Left colon (tissue), 2 donors: Measurements from ENCODE around the gene FAM76A. TPM values are rescaled to one million over a fixed set of nuclear protein-coding genes. Genes with fewer than 3 reads are reported as not detected.

ENCODE experiments used
- ATAC-seq: fragments of 200-7000 bp; cut with Tn5 transposase; one replicate; pipeline ENCODE4 v1.9.1; 2020; ENCODE audit warnings: mild to moderate bottlenecking, moderate library complexity
- DNase-seq, 2 donors: peaks; one replicate each; pipeline ENCODE4 v3.0.0-alpha.2; 2020
- intact Hi-C, 2 donors: fragments of 100-400 bp; cut with DNase I in 1 of 2; cut with micrococcal nuclease in 1 of 2; formaldehyde crosslinking; loops; one replicate each; pipeline versions ENCODE4 v1.11.2 to v1.14.0; 2022; cut with DNase I, micrococcal nuclease
- total RNA-seq, 2 donors: library from RNA; stranded (reverse); fragmentation: NEBNext Ultra II Directional; extraction: Animal tissue kit (Norgen Biotek cat#: 25700); gene quantifications; one replicate each; pipeline ENCODE4 v1.2.1, GENCODE V29; 2021
- donor health status: DM: no; HTN: no; CAD: no.
- donor health status: DM: yes; HTN: yes; CAD: no.

FAM76A gene
- total RNA-seq, 2 donors from 2014 or later = 13.9 to 15.4 TPM

DNA sequence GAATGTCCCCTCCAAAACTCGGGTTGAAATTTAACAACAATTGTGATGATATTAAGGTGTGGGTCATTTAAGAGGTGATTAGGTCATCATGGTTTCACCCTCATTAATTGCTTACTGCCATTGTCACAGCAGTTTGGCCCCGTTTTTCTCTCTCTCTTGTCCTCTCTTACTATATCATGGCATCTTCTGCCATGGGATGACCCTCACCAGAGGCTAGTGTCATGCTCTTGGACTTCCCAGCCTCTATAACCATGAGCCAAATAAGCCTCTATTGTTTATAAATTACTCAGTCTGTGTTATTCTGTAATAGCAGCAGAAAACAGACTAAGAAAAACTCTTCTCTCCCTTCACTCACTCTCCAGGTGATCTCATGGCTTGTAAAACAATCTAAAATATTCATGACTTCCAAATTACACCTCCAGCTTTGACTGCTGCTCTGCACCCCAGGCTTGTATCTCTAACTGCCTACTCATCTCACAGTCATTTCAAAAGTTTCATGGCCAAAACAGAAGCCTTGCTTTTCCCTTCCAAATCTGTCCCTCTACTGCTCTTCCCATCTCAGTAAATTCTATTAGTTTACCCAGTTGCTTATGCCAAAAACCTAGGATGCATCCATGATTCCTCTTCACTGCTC, 9.4 kb upstream of the FAM76A start:
- intact Hi-C loops = no loop called here
- ATAC-seq = no peak

DNA sequence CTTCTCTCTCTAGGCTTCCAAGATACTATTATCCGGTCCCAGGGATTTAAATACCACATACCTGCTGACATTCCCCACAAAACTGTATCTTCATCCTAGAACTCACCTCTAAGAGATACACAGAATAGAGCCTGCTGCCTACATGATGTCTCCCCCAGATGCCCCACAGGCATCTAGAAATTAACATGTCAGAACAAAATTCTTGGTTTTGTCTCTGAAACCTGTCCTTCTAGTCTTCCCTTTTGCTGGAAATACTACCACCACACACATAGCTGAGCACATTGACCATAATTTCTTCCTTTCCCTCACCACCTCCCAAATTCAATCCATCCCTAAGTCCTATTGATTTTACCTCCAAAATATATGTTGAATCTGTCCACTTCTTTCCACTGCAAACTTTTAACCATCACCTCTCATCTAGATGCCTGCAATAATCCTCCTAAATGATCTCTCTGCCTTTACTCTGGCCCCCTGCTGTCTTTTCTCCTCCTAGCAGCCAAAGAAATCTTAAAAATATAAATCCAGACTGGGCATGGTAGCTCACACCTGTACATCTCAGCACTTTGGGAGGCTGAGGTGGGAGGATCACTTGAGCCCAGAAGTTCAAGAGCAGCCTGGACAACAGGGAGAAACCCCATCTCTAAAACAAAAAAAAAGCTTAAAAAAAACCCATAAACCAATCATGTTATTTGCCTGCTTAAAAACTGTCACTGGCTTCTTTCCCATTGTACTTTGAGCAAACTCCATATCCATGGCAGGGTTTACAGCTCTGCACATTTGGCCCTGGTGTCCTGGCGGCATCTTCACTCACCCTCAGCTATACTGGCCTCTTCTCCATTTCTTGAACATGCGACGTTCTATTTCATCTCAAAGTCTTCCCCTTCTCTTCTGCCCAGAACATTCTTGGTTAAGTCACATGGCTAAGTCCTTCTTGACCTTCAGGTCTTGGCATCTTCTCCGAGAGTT, 6.2 kb upstream of the FAM76A start:
- ATAC-seq (no peak), DNase-seq (no peak)
- intact Hi-C loops = no loop called here

More for the DNA sequence above, 9.4 kb upstream of the FAM76A start:
- DNase-seq = no peak

DNA sequence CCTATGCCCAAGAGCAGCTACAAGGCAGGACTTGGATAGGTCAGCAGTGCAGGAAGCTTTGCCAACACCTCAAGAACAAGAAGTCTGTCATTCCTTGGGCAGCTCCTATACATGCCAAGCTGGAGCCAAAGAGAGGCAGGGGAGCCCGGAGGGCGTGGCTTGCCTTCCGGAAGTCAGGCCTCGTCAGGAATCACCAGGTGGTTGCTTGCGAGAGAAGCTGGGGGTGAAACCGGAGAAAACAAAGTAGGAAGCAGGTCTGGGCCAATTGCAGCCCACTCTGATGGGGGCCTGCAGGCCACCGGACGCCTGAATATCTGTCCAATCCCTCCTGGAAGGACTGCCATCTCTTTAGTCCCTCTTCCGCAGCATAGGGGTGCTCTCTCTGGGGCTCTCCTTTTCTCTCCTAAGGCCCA, 794 bp upstream of the FAM76A start:
- intact Hi-C loops = loop anchor here in 1 of 2 donors (5.0 kb wide), 1 partner anchor 53 kb away; the partner anchor contains the start of gene IFI6
- ATAC-seq (no peak), DNase-seq (peak; percentile 32)

DNA sequence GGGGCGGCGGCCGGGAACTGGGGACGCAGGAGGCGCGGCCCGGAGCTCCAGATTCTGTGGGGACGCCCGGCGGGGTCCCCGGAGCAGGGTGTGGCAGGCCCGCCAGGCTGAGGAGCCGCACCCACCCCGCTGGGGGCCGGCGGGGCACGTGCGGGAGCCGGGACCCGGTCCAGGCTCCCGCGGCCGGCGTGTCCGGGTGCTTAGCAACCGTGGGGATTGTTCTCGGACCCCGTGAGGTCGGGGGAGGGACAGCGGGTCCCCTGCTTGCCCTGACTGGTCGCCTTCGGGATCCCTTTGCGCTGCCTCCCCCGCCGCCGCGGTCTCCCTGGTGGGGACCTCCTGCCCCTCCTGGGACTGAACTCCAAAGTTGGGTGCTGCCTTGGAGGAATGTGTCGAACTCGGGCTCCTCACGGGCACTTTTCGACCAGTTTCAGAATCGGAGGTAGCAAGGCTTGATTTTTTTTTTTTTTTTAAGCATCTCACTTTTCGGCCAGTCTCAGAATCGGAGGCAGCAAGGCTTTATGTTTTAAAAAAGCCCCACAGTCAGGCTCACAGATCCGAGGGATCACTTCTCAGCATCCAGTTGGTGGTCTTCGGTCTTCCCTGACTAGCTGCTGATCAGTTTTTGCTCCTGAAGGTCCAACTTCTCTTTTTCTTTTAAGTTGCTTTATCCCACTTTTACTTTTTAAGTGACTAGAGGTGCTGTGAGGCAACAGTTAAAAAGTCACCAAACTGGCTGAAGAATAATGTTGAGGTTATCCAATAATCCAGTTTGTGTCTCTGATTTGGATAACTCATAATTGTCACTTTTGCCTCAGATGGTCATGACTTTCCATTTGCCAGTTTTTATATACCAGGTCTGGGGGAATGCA, 648 bp downstream of the FAM76A start:
- ATAC-seq (peak; percentile 36), DNase-seq (peak in 1 of 2 donors; percentile 54)
- intact Hi-C loops = loop anchor here in 1 of 2 donors (5.0 kb wide), 1 partner anchor 54 kb away; the partner anchor contains the start of gene IFI6

DNA sequence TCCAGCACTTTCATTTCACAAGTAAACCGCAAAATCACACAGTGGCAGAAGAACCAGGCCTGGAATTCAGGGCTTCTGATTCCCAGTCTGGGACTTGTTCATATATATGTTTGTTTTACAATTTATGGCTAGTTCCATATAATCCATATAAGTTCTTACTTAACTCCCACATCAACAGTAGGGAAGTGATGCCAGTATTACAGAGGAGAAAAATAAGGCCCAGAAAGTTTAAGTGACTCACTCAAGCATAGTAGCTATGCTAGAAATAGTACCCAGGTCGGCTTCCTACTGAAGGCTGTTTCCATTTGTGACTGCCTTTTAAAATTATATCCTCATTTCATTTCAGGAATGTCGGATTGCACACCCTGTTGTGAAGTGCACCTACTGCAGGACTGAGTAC, 1.4 kb downstream of the FAM76A start:
- DNase-seq (no peak), ATAC-seq (no peak)
- intact Hi-C loops = loop anchor here in 1 of 2 donors (5.0 kb wide), 1 partner anchor 55 kb away; the partner anchor contains the start of gene IFI6

DNA sequence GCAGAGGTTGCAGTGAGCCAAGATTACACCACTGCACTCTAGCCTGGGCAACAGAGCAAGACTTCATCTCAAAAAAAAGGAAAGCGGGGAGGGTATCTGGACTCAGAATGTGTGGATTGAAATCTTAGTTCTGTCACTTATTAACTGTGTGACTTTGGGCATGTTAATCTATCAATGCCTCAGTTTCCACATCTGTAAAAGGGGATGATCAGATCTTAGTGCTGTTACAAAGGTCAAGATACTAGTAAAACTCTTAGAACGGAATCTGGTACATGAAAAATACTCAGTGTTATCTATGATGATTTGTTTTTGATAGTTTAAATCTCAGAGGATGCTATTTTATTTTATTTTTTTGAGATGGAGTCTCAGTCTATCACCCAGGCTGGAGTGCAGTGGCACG, 10.5 kb downstream of the FAM76A start:
- intact Hi-C loops = no loop called here
- DNase-seq (no peak), ATAC-seq (no peak)

DNA sequence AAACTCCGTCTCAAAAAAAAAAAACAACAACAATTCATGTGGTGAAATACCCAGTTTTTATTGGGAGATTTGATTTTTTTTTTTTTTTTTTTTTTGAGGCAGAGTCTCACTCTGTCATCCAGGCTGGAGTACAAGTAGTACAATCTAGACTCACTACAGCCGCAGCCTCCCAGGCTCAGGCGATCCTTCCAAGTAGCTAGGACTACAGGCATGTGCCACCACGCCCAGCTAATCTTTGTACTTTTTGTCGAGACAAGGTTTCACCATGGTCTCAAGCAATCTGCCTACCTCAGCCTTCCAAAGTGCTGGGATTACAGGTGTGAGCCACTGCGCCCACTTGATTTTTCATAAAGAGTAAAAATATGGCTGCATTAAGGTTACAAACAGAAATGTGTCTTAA, 15.4 kb downstream of the FAM76A start:
- DNase-seq (no peak), ATAC-seq (peak; percentile 59)
- intact Hi-C loops = no loop called here

DNA sequence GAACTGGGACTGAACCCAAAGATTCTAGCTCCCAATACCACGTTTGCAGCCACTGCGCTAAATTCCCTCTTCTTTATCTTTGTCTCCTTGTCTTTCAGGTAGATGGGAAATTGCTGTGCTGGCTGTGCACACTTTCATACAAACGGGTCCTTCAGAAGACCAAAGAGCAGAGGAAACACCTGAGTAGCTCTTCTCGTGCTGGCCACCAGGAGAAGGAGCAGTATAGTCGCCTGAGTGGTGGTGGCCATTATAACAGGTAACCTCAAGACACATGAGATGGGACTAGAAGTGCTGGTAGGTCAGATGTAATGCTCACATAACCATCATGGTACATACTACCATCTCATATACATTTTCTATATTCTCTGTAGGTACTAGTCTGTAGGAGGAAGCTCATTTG, 18.8 kb downstream of the FAM76A start:
- DNase-seq (no peak), ATAC-seq (no peak)
- intact Hi-C loops = no loop called here

DNA sequence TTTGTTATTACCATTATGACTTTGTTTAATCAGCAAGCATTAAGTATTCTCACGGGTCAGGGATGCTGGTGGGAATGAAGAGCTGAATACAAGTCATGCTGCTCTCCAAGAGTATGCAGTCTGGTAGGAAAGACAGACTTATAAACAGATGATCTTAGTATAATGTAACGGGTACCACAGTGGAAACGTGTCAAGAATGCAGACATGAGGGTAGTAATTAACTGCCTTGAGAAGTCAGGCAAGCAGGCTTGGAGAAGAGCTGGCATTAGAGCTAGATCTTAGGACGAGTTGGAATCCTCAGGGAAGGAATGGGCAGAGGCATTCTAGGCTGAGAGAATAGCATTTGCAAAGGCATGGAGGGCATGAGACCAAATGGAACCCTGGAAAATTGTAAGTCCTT, 19.7 kb downstream of the FAM76A start:
- no peak for ATAC-seq
- intact Hi-C loops = no loop called here
- DNase-seq = no peak

DNA sequence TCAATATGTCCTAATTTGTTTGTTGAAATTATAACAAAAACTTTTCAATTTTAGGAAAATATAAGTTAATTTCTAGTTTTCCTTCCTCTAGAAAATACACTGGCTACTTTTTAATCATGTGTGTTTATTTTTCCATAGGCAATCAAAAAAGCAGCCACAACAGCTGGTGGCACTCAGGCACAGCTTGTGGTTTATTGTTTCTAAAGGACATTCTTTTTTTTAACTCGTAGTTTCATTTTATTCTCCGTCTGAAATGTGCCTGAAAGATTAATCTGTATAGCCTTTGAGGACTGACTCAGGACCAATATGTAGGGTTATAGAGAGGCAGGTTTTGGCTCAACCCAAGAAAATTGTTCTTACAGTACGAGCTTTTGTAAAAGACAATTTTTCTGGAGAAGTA, 26.6 kb downstream of the FAM76A start:
- intact Hi-C loops = no loop called here
- ATAC-seq = no peak
- no peak for DNase-seq

DNA sequence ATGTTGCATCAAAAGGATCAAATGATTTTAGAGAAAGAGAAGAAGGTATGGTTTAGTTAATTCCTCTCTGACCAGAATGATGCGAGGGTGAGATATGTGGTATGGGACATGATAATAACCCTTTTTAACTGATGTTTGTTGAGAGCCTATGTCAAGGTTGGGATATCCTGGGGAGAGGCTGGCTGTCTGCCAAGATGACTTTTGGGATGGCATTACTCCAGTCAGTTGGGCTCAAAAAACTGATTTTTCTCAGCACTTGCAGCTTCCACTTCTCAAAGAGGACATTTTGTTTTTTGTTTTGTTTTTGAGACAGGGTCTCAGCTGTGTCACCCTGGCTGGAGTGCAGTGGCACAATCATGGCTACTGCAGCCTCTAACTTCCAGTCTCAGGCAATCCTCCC, 29.5 kb downstream of the FAM76A start:
- DNase-seq = no peak
- ATAC-seq = no peak
- intact Hi-C loops = no loop called here

DNA sequence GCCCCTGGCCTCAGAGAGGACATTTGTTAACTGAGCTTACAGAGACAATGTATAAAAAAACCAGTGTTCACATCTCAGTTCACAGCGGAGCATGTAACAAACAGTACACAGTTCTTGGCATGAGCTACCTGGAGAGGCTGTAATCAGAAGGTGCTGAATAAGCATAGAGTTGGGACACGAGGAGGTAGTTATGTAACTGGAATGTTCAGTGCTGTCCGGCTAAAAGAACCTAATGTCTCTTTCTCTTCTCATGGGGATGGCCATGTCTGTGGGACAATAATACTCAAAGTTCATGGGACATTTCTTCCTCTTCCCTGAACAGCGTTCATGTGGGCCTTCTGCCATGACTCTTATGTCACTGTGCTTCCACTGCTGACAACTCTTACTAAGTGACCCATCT, 30.1 kb downstream of the FAM76A start:
- no peak for DNase-seq
- no peak for ATAC-seq
- intact Hi-C loops = no loop called here

DNA sequence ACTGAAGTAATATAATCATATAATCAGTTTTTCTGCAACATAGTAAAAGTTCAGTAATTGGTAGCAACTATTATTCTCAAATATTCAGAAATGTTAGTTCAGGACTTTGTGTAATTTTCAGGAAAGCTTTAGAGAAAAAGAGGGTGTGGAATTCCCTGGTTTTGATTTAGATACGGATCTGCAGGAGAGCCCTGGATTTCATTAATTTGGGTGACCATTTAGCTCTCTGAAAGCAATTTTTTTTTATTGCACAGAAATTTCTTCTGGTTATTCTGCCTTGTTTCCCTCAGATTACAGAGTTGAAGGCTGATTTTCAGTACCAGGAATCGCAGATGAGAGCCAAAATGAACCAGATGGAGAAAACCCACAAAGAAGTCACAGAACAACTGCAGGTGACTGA, 33.5 kb downstream of the FAM76A start:
- no peak for DNase-seq
- no peak for ATAC-seq
- intact Hi-C loops = no loop called here

DNA sequence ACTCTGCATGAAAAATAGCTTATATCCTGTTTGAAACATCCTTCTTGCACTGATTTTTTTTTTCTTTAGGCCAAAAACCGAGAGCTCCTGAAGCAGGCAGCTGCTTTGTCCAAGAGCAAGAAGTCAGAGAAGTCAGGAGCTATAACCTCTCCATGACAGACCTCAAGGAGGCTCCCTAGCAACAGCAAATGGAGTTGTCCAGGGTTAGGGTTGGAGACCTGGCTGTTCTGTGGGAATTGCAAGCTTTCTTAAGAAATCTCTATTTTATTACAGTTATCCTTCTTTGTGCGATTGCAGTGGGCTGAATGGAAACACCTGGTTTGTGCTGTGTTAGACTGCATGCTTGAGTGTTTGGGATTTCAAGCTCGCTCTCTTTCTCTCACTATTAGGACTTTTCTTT, 34.7 kb downstream of the FAM76A start:
- no peak for DNase-seq
- peak; percentile 53 for ATAC-seq
- intact Hi-C loops = no loop called here

DNA sequence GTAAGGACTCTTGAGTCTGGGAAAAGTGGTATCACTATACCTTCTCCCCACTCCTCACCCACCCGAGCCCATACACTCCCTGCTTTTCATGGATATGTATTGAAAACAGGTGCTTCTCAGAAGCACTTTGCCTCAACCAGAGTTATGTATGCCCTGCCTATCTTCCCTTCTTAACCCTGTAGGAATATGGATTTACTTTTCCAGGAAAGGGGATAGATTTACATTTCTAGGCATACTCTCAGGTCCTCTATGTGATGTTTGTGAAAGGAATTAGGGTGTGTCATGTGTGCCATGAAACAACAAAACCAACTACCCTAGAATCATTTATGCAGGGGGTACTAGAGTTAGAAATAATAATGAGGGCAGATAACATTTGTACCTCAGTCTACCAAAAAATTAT, 36.3 kb downstream of the FAM76A start:
- intact Hi-C loops = no loop called here
- ATAC-seq (no peak), DNase-seq (no peak)

DNA sequence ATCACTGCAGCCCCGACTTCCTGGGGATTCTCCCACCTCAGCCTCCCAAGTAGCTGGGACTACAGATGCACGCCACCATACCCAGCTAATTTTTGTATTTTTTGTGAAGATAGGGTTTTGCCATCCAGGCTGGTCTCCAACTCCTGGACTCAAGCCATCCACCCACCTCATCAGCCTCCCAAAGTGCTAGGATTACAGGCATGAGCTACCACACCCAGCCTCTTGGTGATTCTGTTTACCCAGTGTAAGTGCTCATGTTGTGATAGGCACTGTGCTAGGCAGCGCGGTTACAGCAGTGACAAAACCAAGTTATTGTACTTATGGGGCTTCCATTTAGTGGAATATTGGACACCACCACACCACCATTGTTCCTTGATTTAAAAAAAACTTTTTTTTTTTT, 37.6 kb downstream of the FAM76A start:
- intact Hi-C loops = no loop called here
- ATAC-seq = peak; percentile 47
- no peak for DNase-seq

DNA sequence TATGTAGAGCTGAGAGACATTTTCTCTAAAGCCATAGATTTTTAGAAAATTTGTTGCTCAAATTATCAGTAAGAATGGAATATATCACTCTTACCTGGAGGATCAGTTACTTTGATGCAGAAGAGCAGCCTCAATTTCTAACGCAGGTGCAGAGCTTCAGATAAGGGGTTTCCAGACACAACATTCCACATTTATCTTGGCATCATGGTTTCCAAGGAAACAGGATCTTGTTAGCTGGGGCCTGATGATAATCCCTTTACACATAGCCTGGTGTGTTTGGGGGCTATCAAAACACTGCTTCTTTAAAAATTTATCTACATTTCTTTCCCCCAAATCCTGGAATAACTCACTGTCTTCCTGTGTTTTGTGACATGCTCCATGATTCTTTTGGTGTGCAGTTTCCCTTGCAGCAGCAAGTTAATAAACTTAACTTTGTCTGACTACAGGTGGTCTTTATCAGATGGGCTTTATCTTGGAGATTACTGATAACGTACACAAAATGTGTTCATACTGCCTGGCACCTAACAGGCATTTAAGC, 44.6 kb downstream of the FAM76A start:
- intact Hi-C loops = no loop called here
- no peak for ATAC-seq
- DNase-seq = no peak

DNA sequence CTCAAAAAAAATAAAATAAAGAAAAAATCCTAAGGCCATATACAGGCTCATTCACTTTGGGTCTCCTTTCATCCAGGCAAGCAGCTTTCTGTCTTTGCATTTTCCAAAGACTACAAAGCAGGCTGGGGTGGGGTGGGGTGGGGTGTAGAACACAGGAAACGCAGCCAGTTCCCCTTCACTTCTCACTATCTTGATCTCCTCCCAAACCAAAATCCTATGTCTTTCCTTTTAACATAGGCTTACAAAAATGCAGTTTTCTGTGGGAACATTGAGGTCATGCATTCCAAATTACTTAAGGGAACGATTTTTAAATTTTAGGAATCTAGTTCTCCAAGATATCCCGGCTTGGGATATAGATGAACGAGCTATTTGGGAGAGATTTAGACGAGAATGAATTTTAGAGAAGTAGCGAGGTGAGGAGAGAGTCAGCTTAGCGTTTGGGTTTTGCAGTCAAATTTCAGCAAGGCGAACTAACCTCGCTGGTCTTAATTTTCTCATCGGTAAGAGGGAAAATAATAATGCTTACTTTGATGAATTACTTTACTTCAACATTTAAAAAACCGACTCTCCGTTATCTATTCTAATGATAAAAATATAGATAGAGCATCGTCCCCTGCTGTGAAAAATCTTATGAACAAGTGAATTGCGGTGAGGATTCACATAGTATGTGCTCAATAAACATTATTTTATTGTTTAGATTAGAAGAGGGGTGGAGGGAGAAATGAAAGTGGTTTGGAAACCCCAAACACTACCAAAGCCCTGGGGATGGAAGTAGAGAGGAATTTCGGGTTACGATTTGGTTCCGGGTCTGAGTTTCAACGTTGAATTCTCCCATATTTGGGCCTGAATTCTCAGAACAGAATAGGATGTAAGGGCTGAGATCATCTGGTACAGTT, 46.5 kb downstream of the FAM76A start:
- intact Hi-C loops = no loop called here
- ATAC-seq (no peak), DNase-seq (no peak)
